22Rv1 (cell line): ENCODE data around the gene BMS1.
A peak's percentile ranks its signal among the peaks of the same experiment; 100 is the strongest.
"Not testable (repeated sequence)": the region's sequence is repeated elsewhere in the genome, so short reads cannot be mapped to it uniquely, and the experiment has no call there.

Experiments
- H3K27ac ChIP-seq: fragments of 450-650 bp; 2 replicates; pipeline ENCODE4 v1.5.1; 2017
- CTCF ChIP-seq: fragments of 450-650 bp; IDR thresholded peaks from 2 replicates; pipeline ENCODE4 v1.5.1; 2017; ENCODE audit warnings: mild to moderate bottlenecking
- ZFX ChIP-seq: fragments of 450-650 bp; IDR thresholded peaks from 2 replicates; pipeline ENCODE4 v1.6.1; 2017; ENCODE audit warnings: antibody characterized with exemption, borderline replicate concordance

BMS1 gene

GRCh38 chr10:42850931-42851330 is 68.3 kb downstream of the BMS1 start:
- no peak overlapping the region for H3K27ac ChIP-seq
- TF ChIP-seq CTCF (no peak), ZFX (no peak)

DNA sequence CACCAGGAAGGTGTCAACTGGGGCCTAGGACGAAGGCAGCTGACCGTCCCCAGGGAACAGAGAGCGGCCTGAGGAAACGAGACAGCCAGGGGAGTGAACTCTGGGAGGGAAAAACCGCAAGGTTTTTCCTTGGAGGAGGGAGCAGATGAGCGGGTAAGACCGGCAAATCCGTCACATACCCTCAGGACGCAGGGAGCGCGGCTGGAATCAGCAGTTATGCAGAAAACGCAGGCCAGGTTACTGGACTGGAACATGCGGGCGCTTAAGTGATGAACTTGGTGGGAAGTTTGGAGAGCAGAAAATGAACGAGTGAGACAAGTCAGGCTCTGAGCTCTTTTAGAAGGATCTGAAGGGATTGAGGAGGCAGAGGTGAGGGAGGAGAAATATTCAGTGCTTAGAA is 76.7 kb downstream of the BMS1 start:
- no peak for TF ChIP-seq CTCF
- no peak for TF ChIP-seq ZFX
- no peak overlapping the region for H3K27ac ChIP-seq

DNA sequence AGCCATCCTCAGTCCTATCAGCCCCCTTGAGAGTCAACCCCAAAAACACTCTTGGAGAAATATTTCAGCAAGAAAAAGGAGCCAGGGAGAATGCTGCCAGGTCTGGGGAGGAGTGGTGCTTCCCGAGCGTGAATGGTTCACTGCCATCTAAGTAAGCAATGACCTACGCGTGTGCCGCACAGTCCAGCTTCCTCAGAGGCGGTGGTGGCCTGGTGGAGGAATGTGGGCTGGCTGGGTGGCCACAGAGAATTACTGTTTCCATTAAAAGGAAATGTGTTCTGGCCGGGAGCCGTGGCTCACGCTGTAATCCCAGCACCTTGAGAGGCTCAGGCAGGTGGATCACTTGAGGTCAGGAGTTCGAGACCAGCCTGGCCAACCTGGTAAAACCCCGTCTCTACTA is 77.4 kb downstream of the BMS1 start:
- H3K27ac ChIP-seq = not testable (repeated sequence)

DNA sequence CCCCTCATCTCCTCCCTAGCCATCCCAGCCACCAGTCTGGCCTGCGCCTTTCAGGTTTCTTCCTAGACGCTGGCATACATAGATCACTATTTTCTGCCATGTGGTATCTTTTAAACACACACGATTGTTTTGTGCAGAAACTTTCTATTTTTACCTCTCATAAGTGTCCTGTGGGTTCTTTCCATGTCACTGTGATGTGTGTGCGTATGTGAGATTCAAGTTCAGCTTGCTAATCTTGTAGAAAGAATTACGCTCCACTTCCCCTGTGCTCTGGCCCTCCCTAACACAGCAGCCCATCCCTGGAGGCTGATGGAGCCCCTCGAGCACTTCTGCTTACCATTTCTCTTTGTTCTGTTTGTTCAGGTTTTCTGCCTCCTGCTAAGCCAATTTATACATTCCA is 80.2 kb downstream of the BMS1 start:
- not testable (repeated sequence) for H3K27ac ChIP-seq

- H3K27ac ChIP-seq = no peak overlapping the region
- TF ChIP-seq CTCF = peak; percentile 41
- TF ChIP-seq ZFX = no peak
Measured at GRCh38 chr10:42864575-42864974, 82.0 kb downstream of the BMS1 start.

- H3K27ac ChIP-seq = no peak overlapping the region
- TF ChIP-seq ZFX (no peak), CTCF (no peak)
Measured at GRCh38 chr10:42865716-42866114, 83.1 kb downstream of the BMS1 start.

DNA sequence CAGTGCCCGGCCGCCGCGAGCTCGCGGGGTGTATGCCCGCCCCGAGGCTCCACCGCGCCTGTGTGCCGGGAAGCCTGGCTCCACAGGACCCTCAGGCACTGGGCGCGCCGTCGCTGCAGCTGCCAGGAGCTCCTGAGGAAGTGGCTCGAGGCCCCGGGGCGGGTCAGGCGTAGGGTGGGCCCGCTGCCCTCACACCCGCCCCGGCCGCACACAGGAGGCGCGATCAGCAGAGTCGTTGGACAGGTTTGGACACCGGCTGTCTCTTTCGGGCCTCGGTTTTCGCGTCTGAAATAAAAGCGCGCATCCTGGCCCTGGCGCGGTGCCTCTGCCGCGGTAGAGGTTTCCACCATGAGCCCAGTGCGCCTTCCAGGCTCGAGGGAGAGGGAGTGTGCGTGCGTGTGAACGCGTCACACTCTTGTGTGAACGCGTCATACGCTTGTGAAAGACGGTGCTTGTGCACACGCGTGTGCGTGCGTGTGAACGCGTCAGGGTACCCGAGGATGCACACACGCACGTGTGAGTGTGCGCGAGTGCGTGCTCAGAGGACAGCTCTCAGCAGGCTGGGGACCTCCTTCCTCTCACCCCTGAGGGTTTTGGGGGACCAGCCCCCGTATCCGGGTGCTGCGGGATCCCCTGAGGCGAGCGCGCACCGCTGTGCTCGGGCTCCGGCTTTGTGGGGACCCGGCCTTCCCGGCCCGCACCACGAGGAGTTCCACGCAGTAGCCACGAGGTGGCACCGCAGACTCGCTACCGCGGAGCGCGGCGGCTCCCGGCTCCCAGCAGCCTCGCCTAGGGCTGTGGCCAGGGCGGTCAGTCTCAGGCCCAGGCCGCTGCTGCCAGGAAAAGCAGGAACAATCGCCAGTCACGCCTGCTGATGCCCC is 83.8 kb downstream of the BMS1 start:
- TF ChIP-seq CTCF = peak; percentile 72
- no peak for TF ChIP-seq ZFX
- no peak overlapping the region for H3K27ac ChIP-seq

DNA sequence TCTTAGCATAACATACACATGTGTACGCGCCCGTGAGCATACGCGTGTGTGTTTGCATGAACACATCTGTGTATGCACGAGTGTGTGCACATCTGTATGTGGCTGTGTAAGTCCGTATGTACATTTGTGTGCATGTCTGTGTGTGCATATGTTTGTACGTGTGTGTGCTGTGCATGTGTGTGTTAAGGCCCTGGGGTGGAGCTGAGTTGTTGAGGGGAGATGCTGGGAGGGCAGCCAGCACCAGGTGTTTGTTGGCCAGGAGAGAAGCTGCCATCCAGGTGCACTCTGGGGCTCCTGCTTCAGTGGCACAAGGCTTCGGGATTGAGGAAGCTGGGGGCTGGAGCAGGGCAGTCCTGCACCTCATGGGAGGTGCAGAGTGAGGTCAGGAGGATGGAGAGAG is 85.0 kb downstream of the BMS1 start:
- TF ChIP-seq ZFX = no peak
- TF ChIP-seq CTCF = no peak

More for the DNA sequence above, 85.0 kb downstream of the BMS1 start:
- H3K27ac ChIP-seq = no peak overlapping the region
